Left ventricle myocardium inferior (tissue), 1 donor: ENCODE data around the gene TSBP1. TPM values are rescaled to one million over a fixed set of nuclear protein-coding genes. Genes with fewer than 3 reads are reported as not detected.

Experiments
- DNase-seq: peaks from one replicate; pipeline ENCODE4 v3.0.0-alpha.2; 2020
- H3K27ac ChIP-seq: fragments of 200-600 bp; replicated peaks from 2 replicates; pipeline ENCODE4 v1.8.0; 2021
- H3K27me3 ChIP-seq: fragments of 200-600 bp; 2 replicates; pipeline ENCODE4 v1.8.0; 2021; ENCODE audit warnings: low read depth
- H3K36me3 ChIP-seq: fragments of 200-600 bp; 2 replicates; pipeline ENCODE4 v1.8.0; 2021
- H3K4me1 ChIP-seq: fragments of 200-600 bp; 2 replicates; pipeline ENCODE4 v1.8.0; 2021
- H3K4me3 ChIP-seq: fragments of 200-600 bp; 2 replicates; pipeline ENCODE4 v1.8.0; 2021; ENCODE audit warnings: mild to moderate bottlenecking, moderate library complexity
- H3K9me3 ChIP-seq: fragments of 200-600 bp; replicated peaks from 2 replicates; pipeline ENCODE4 v1.8.0; 2021
- CTCF ChIP-seq: fragments of 200-600 bp; IDR thresholded peaks from 2 replicates; pipeline ENCODE4 v1.8.0; 2021; ENCODE audit warnings: antibody characterized with exemption, mild to moderate bottlenecking, borderline replicate concordance
- intact Hi-C: fragments of 100-400 bp; cut with micrococcal nuclease; formaldehyde crosslinking; loops from one replicate; pipeline ENCODE4 v1.11.0; 2022
- total RNA-seq: library from RNA; stranded (reverse); fragmentation: NEBNext Ultra II Directional; extraction: Animal tissue kit (Norgen Biotek cat#: 25700); gene quantifications from one replicate; pipeline ENCODE4 v1.2.1, GENCODE V29; 2021
- donor health status: DM: no; HTN: yes; CAD: no; lungs with severe emphysema.

Gene TSBP1
- total RNA-seq, 1 donor from 2014 or later: not detected

GRCh38 chr6:32353348-32353747 is 18.4 kb downstream of the TSBP1 start:
- H3K4me3 ChIP-seq: no peak overlapping the region
- no peak overlapping the region for H3K27ac ChIP-seq
- H3K4me1 ChIP-seq: no peaks in the 10 kb centered on the region
- no peaks in the 10 kb centered on the region for H3K9me3 ChIP-seq
- DNase-seq: no peak
- intact Hi-C loops: no loop called here
- peaks cover 11% of the 10 kb centered on the region for H3K27me3 ChIP-seq
- TF ChIP-seq CTCF: no peak
- no peaks in the 10 kb centered on the region for H3K36me3 ChIP-seq

GRCh38 chr6:32340242-32340641 is 31.5 kb downstream of the TSBP1 start:
- no peaks in the 10 kb centered on the region for H3K9me3 ChIP-seq
- H3K27ac ChIP-seq: no peak overlapping the region
- intact Hi-C loops: no loop called here
- H3K4me3 ChIP-seq: no peak overlapping the region
- no peaks in the 10 kb centered on the region for H3K4me1 ChIP-seq
- TF ChIP-seq CTCF: no peak
- no peaks in the 10 kb centered on the region for H3K27me3 ChIP-seq
- no peak for DNase-seq
- no peaks in the 10 kb centered on the region for H3K36me3 ChIP-seq

GRCh38 chr6:32337186-32337805 is 34.4 kb downstream of the TSBP1 start:
- H3K36me3 ChIP-seq: no peaks in the 10 kb centered on the region
- no peak for TF ChIP-seq CTCF
- intact Hi-C loops: no loop called here
- no peaks in the 10 kb centered on the region for H3K9me3 ChIP-seq
- H3K4me1 ChIP-seq: no peaks in the 10 kb centered on the region
- H3K4me3 ChIP-seq: no peak overlapping the region
- no peaks in the 10 kb centered on the region for H3K27me3 ChIP-seq
- no peak overlapping the region for H3K27ac ChIP-seq
- no peak for DNase-seq

- Histone ChIP-seq H3K36me3 (no peaks in the 10 kb centered on the region), H3K4me1 (no peaks in the 10 kb centered on the region), H3K27ac (no peak overlapping the region), H3K27me3 (no peaks in the 10 kb centered on the region), H3K4me3 (no peak overlapping the region), H3K9me3 (no peaks in the 10 kb centered on the region)
- no peak for DNase-seq
- intact Hi-C loops: no loop called here
- TF ChIP-seq CTCF: no peak
Observed at GRCh38 chr6:32332433-32332832, 39.3 kb downstream of the TSBP1 start.

GRCh38 chr6:32329141-32329540 is 42.6 kb downstream of the TSBP1 start:
- Histone ChIP-seq H3K4me1 (no peaks in the 10 kb centered on the region), H3K27ac (no peak overlapping the region), H3K36me3 (no peaks in the 10 kb centered on the region), H3K27me3 (no peaks in the 10 kb centered on the region), H3K4me3 (no peak overlapping the region), H3K9me3 (no peaks in the 10 kb centered on the region)
- TF ChIP-seq CTCF: no peak
- intact Hi-C loops: no loop called here
- DNase-seq: no peak

GRCh38 chr6:32327103-32327502 is 44.6 kb downstream of the TSBP1 start:
- intact Hi-C loops: no loop called here
- Histone ChIP-seq H3K27me3 (no peaks in the 10 kb centered on the region), H3K4me1 (no peaks in the 10 kb centered on the region), H3K9me3 (no peaks in the 10 kb centered on the region), H3K36me3 (no peaks in the 10 kb centered on the region), H3K27ac (no peak overlapping the region), H3K4me3 (no peak overlapping the region)
- DNase-seq: no peak
- TF ChIP-seq CTCF: no peak
